ENCODE data around the gene PRIMA1. TPM values are rescaled to one million over a fixed set of nuclear protein-coding genes. Genes with fewer than 3 reads are reported as not detected.

The PRIMA1 gene
- total RNA-seq, 1 experiment from 2014 or later: not detected

- no peak overlapping the region for H2AFZ ChIP-seq (ENCODE audit: low read length)
These were observed 1.2 kb upstream of the PRIMA1 start for GRCh38 chr14:93789228-93790130.

GRCh38 chr14:93788543-93789227 is 400 bp upstream of the PRIMA1 start:
- no peaks in the 10 kb centered on the region for H3K9me3 ChIP-seq (ENCODE audit: low read length)
- no peak overlapping the region for H2AFZ ChIP-seq (ENCODE audit: low read length)
- no peak overlapping the region for H3K4me2 ChIP-seq (ENCODE audit: low read depth, low read length, poor library complexity, severe bottlenecking)
- H4K20me1 ChIP-seq (ENCODE audit: insufficient read depth, low read depth, low read length): no peaks in the 10 kb centered on the region
- no peaks in the 10 kb centered on the region for H3K9me2 ChIP-seq (replicated peaks; ENCODE audit: insufficient read depth, low read length)
- no peaks in the 10 kb centered on the region for H3K79me2 ChIP-seq (ENCODE audit: low read length)
- H3K4me1 ChIP-seq (ENCODE audit: low read length): no peaks in the 10 kb centered on the region
- no peak overlapping the region for H3K9ac ChIP-seq (ENCODE audit: low read length)
- no peaks in the 10 kb centered on the region for H3K36me3 ChIP-seq (ENCODE audit: insufficient read depth, low read length)
- no peaks in the 10 kb centered on the region for H3K27me3 ChIP-seq (ENCODE audit: low read length)
- no peak overlapping the region for H3K4me3 ChIP-seq (ENCODE audit: low read length)
- no peak overlapping the region for H3K27ac ChIP-seq (ENCODE audit: low read length)
- DNase-seq: no peak

More at GRCh38 chr14:93789228-93790130, 1.2 kb upstream of the PRIMA1 start:
- DNase-seq: peak; percentile 59
- H3K4me2 ChIP-seq (ENCODE audit: low read depth, low read length, poor library complexity, severe bottlenecking): no peak overlapping the region
- no peak overlapping the region for H3K4me3 ChIP-seq (ENCODE audit: low read length)
- no peaks in the 10 kb centered on the region for H3K4me1 ChIP-seq (ENCODE audit: low read length)
- no peak overlapping the region for H3K9ac ChIP-seq (ENCODE audit: low read length)
- no peak overlapping the region for H3K27ac ChIP-seq (ENCODE audit: low read length)
- H3K9me3 ChIP-seq (ENCODE audit: low read length): no peaks in the 10 kb centered on the region
- H3K9me2 ChIP-seq (replicated peaks; ENCODE audit: insufficient read depth, low read length): no peaks in the 10 kb centered on the region
- no peaks in the 10 kb centered on the region for H3K79me2 ChIP-seq (ENCODE audit: low read length)
- no peaks in the 10 kb centered on the region for H3K36me3 ChIP-seq (ENCODE audit: insufficient read depth, low read length)
- no peaks in the 10 kb centered on the region for H3K27me3 ChIP-seq (ENCODE audit: low read length)
- H4K20me1 ChIP-seq (ENCODE audit: insufficient read depth, low read depth, low read length): no peaks in the 10 kb centered on the region

DNA sequence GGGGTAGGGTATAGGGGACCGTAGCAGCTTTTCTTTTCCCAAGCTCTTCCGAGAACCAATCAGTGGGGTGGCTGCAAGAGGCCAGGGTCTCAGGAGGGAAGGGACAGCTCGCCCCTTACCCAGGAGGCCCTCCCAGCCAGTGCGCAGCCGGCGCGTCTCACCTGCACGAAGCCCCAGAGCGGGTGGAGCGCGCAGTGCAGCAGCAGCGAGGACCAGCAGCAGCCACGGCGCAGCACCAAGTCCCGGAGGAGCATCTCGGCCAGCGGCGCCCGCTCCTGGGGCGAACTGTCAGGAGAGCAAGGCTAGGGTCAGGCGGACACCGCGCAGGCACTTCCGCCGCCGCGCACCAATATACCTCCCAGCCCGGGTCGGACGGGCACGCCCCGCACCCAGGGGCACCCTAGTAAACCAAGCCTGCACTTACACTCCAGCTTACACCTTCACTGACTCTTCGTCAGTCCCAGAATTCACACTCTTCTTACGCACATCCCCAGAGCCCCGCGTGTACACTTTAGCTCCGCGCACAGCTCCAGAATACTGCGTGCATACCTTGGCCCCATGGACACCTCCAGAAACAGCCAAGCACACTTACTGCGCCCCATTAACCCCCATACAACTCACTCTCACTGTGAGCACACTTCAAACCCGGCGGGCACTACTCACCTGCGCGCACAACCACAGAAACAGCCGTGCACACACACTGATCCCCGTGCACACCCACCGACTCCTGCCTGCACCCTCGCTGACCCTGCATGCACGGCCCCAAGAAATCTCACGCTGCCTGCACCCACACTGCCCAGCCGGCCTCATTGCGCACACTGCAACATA is 606 bp downstream of the PRIMA1 start:
- no peaks in the 10 kb centered on the region for H3K36me3 ChIP-seq (ENCODE audit: insufficient read depth, low read length)
- H3K27ac ChIP-seq (ENCODE audit: low read length): no peak overlapping the region
- H3K4me3 ChIP-seq (ENCODE audit: low read length): no peak overlapping the region
- H3K27me3 ChIP-seq (ENCODE audit: low read length): 0 out of 2 replicates have a peak, but pooled peaks cover 3% of the 10 kb centered on the region
- H3K4me2 ChIP-seq (ENCODE audit: low read depth, low read length, poor library complexity, severe bottlenecking): no peak overlapping the region
- H3K9me2 ChIP-seq (replicated peaks; ENCODE audit: insufficient read depth, low read length): no peaks in the 10 kb centered on the region
- H3K9ac ChIP-seq (ENCODE audit: low read length): no peak overlapping the region
- no peaks in the 10 kb centered on the region for H4K20me1 ChIP-seq (ENCODE audit: insufficient read depth, low read depth, low read length)
- no peak for DNase-seq
- H3K4me1 ChIP-seq (ENCODE audit: low read length): no peaks in the 10 kb centered on the region
- H2AFZ ChIP-seq (ENCODE audit: low read length): no peak overlapping the region
- H3K9me3 ChIP-seq (ENCODE audit: low read length): no peaks in the 10 kb centered on the region
- no peaks in the 10 kb centered on the region for H3K79me2 ChIP-seq (ENCODE audit: low read length)

DNA sequence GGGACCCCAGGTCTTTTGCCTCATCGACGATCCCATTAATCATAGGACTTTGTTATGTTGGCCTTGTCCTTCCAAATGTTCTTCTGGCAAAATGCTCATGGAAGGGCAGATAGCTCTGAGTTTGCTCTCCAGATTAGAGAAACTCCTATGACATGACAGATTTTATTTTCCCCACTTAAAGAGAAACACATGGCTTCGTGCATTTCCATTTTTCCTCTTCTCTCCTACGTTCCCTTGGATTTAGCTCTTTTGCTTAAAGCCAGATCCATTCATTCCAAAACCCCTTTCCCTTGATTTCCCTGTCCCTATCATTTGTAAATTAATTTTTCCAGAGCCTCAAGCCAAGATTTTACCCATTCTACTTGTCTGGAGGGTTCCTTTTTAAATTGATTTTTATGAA is 2.9 kb downstream of the PRIMA1 start:
- no peaks in the 10 kb centered on the region for H4K20me1 ChIP-seq (ENCODE audit: insufficient read depth, low read depth, low read length)
- DNase-seq: no peak
- H3K9ac ChIP-seq (ENCODE audit: low read length): no peak overlapping the region
- H3K4me3 ChIP-seq (ENCODE audit: low read length): no peak overlapping the region
- no peak overlapping the region for H2AFZ ChIP-seq (ENCODE audit: low read length)
- 0 out of 2 replicates have a peak, but pooled peaks cover 3% of the 10 kb centered on the region for H3K27me3 ChIP-seq (ENCODE audit: low read length)
- H3K9me3 ChIP-seq (ENCODE audit: low read length): no peaks in the 10 kb centered on the region
- no peaks in the 10 kb centered on the region for H3K79me2 ChIP-seq (ENCODE audit: low read length)
- H3K36me3 ChIP-seq (ENCODE audit: insufficient read depth, low read length): no peaks in the 10 kb centered on the region
- H3K4me2 ChIP-seq (ENCODE audit: low read depth, low read length, poor library complexity, severe bottlenecking): no peak overlapping the region
- H3K4me1 ChIP-seq (ENCODE audit: low read length): no peaks in the 10 kb centered on the region
- no peaks in the 10 kb centered on the region for H3K9me2 ChIP-seq (replicated peaks; ENCODE audit: insufficient read depth, low read length)
- H3K27ac ChIP-seq (ENCODE audit: low read length): no peak overlapping the region

DNA sequence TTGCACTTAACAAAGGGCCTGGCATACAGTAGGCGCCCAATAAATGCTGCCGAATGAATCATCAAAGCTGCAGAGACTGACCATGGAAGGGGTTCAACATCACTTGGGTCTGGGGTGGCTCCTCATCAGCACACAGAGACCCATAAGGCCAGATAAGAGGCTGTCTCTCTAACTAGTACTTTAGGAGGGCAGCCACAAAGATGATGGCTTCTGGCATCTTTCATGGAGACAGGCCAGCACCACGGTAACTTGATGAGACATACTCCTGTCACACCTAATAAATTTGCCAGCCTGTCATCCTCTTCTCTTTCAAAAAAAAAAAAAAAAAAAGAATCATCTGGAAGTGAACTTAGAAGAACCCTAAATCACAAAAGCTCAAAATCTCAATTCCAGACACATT is 3.4 kb downstream of the PRIMA1 start:
- Histone ChIP-seq H3K9ac (ENCODE audit: low read length) (no peak overlapping the region), H3K27ac (ENCODE audit: low read length) (no peak overlapping the region), H3K4me2 (ENCODE audit: low read depth, low read length, poor library complexity, severe bottlenecking) (no peak overlapping the region), H3K9me2 (replicated peaks; ENCODE audit: insufficient read depth, low read length) (no peaks in the 10 kb centered on the region), H3K79me2 (ENCODE audit: low read length) (no peaks in the 10 kb centered on the region), H3K4me3 (ENCODE audit: low read length) (no peak overlapping the region), H3K9me3 (ENCODE audit: low read length) (no peaks in the 10 kb centered on the region), H3K27me3 (ENCODE audit: low read length) (0 out of 2 replicates have a peak, but pooled peaks cover 3% of the 10 kb centered on the region), H3K4me1 (ENCODE audit: low read length) (no peaks in the 10 kb centered on the region), H3K36me3 (ENCODE audit: insufficient read depth, low read length) (no peaks in the 10 kb centered on the region), H2AFZ (ENCODE audit: low read length) (no peak overlapping the region), H4K20me1 (ENCODE audit: insufficient read depth, low read depth, low read length) (no peaks in the 10 kb centered on the region)
- DNase-seq: no peak

DNA sequence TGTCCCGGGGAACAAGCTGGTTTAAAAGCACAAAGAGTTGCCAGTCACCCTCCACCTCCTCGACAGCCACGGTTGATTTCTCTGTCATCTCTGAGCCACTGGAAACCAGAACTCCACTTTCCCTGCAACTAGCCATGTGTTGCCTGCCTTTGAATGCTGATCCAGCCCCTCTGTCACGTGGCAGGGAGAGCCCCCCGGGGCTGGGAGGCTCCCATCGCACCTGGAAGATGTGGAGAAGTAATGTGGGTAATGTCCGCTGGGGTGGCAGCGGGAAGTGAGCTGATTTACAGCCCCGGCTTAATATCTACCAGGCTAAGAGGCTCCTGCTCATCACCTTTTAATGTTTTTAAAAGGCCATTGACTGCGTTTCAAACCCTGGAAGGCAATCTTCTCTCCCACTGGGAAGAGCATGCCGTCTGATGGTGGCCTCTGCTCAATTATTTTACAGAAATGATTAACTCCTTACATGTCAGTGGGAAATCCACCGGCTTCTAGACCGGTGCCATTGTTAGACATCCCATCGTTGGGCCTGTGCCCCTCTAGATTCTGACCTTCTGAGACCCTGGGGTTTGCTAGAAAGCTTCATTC is 7.4 kb downstream of the PRIMA1 start:
- Histone ChIP-seq H3K27me3 (ENCODE audit: low read length) (peaks cover 3% of the 10 kb centered on the region; the same call in 1 of the 2 replicates), H3K4me2 (ENCODE audit: low read depth, low read length, poor library complexity, severe bottlenecking) (no peak overlapping the region), H3K4me1 (ENCODE audit: low read length) (no peaks in the 10 kb centered on the region), H4K20me1 (ENCODE audit: insufficient read depth, low read depth, low read length) (no peaks in the 10 kb centered on the region), H3K4me3 (ENCODE audit: low read length) (no peak overlapping the region), H3K9ac (ENCODE audit: low read length) (no peak overlapping the region), H3K9me2 (replicated peaks; ENCODE audit: insufficient read depth, low read length) (no peaks in the 10 kb centered on the region), H3K36me3 (ENCODE audit: insufficient read depth, low read length) (no peaks in the 10 kb centered on the region), H3K9me3 (ENCODE audit: low read length) (no peaks in the 10 kb centered on the region), H3K27ac (ENCODE audit: low read length) (no peak overlapping the region), H3K79me2 (ENCODE audit: low read length) (no peaks in the 10 kb centered on the region), H2AFZ (ENCODE audit: low read length) (no peak overlapping the region)
- DNase-seq: no peak

DNA sequence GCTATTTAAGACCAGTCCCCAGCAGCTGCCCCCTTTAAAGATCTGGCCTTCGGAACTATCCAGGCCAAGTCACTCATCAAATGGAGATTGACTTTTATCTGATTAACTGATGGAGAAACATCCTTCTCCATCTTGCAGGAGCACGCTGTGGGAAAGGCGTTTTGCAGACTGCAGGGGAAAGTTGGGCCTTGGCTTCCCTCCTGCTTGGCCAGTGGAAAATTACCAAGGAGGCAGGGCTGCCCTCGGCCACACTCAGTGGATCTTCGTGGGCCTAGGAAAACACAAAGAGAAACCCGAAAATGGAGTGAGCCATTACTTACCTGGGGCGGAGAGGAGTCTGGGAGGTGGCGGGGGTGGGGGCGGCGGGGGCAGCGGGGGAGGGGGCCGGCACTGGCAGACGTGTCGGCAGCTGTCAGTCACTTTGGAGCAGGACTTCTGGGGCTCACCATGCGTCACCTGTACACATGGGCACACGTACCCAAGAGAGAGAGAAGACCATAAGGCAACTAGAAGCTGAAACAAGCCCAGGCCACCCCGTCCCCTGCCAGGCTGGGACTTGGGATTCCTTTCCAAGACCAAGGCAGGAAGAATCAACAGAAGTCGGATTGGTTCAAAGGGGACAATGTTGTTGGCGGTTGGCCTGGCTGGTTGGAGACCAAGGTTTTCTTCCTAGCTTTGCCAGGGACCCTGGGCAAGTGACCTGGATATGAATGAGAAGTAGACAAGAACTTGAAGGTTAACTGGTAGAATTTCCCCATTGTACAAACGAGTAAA is 9.2 kb downstream of the PRIMA1 start:
- Histone ChIP-seq H3K9me3 (ENCODE audit: low read length) (no peaks in the 10 kb centered on the region), H3K4me1 (ENCODE audit: low read length) (no peaks in the 10 kb centered on the region), H3K4me3 (ENCODE audit: low read length) (no peak overlapping the region), H3K4me2 (ENCODE audit: low read depth, low read length, poor library complexity, severe bottlenecking) (no peak overlapping the region), H4K20me1 (ENCODE audit: insufficient read depth, low read depth, low read length) (no peaks in the 10 kb centered on the region), H2AFZ (ENCODE audit: low read length) (no peak overlapping the region), H3K9ac (ENCODE audit: low read length) (no peak overlapping the region), H3K36me3 (ENCODE audit: insufficient read depth, low read length) (no peaks in the 10 kb centered on the region), H3K27me3 (ENCODE audit: low read length) (peaks cover 3% of the 10 kb centered on the region; the same call in 1 of the 2 replicates), H3K79me2 (ENCODE audit: low read length) (no peaks in the 10 kb centered on the region), H3K27ac (ENCODE audit: low read length) (no peak overlapping the region), H3K9me2 (replicated peaks; ENCODE audit: insufficient read depth, low read length) (no peaks in the 10 kb centered on the region)
- no peak for DNase-seq
